ENCODE measurements around the gene WNT3A. TPM values are rescaled to one million over a fixed set of nuclear protein-coding genes. Genes with fewer than 3 reads are reported as not detected.
"Not testable (repeated sequence)": the region's sequence is repeated elsewhere in the genome, so short reads cannot be mapped to it uniquely, and the experiment has no call there.

Gene WNT3A
- polyA plus RNA-seq, 1 experiment = not detected

GRCh38 chr1:227967815-227968214 is 39.0 kb upstream of the WNT3A start:
- CTCF ChIA-PET; H3K4me3 ChIP-seq (ENCODE audit: low read depth, low read length); H3K27ac ChIP-seq (ENCODE audit: low read depth, low read length); POLR2A ChIA-PET; DNase-seq (ENCODE audit: low read depth, low spot score); H3K9me3 ChIP-seq (ENCODE audit: control insufficient read depth, insufficient read depth, low read length); H3K27me3 ChIP-seq (ENCODE audit: control insufficient read depth, insufficient read depth, low read length): not testable (repeated sequence)
- TF ChIP-seq CTCF (IDR thresholded peaks at IDR 0.05; ENCODE audit: low read depth, low read length) = 0 out of 2 replicates have a peak, but pooled peaks have one; percentile 2

GRCh38 chr1:227970076-227970995 is 36.5 kb upstream of the WNT3A start:
- H3K4me3 ChIP-seq (ENCODE audit: low read depth, low read length); H3K27me3 ChIP-seq (ENCODE audit: control insufficient read depth, insufficient read depth, low read length); CTCF ChIA-PET; DNase-seq (ENCODE audit: low read depth, low spot score); H3K27ac ChIP-seq (ENCODE audit: low read depth, low read length): not testable (repeated sequence)
- peaks cover 13% of the 10 kb centered on the region; the same call in 1 of the 2 replicates for H3K9me3 ChIP-seq (ENCODE audit: control insufficient read depth, insufficient read depth, low read length)
- POLR2A ChIA-PET = interaction anchor here (0.6 kb wide), 1 partner anchor 1174 kb away, joined by 3 read pairs; no protein-coding TSS in a partner anchor

GRCh38 chr1:227971216-227971615 is 35.6 kb upstream of the WNT3A start:
- H3K27ac ChIP-seq (ENCODE audit: low read depth, low read length); H3K4me3 ChIP-seq (ENCODE audit: low read depth, low read length); POLR2A ChIA-PET; DNase-seq (ENCODE audit: low read depth, low spot score); H3K27me3 ChIP-seq (ENCODE audit: control insufficient read depth, insufficient read depth, low read length); CTCF ChIA-PET: not testable (repeated sequence)
- H3K9me3 ChIP-seq (ENCODE audit: control insufficient read depth, insufficient read depth, low read length) = peaks cover 13% of the 10 kb centered on the region; the same call in 1 of the 2 replicates

- CTCF ChIA-PET; POLR2A ChIA-PET; H3K27ac ChIP-seq (ENCODE audit: low read depth, low read length); DNase-seq (ENCODE audit: low read depth, low spot score); H3K27me3 ChIP-seq (ENCODE audit: control insufficient read depth, insufficient read depth, low read length); H3K4me3 ChIP-seq (ENCODE audit: low read depth, low read length): not testable (repeated sequence)
- H3K9me3 ChIP-seq (ENCODE audit: control insufficient read depth, insufficient read depth, low read length) = peaks cover 13% of the 10 kb centered on the region; the same call in 1 of the 2 replicates
Measured at GRCh38 chr1:227971643-227972282, 35.0 kb upstream of the WNT3A start.

DNA sequence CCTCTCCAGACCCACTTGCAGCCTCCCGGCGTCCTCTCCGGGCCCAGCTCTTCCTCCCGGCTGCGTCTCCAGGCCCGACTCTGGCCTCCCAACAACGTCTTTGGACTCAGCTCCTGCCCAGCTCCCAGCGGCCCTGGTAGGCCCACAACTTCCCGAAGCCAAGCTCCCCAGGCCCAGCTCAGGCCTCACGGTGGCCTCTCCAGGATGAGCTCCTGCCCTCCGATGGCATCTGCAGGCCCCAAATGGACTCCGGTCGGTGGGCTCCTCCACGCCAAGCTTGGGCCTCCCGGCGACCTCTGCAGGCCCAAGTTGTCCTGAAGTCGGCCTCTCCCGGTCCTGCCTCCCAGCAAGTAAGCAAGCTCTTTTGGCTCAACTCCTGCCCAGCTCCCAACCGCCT is 34.5 kb upstream of the WNT3A start:
- DNase-seq (ENCODE audit: low read depth, low spot score); H3K4me3 ChIP-seq (ENCODE audit: low read depth, low read length); POLR2A ChIA-PET; CTCF ChIA-PET; H3K27me3 ChIP-seq (ENCODE audit: control insufficient read depth, insufficient read depth, low read length); H3K27ac ChIP-seq (ENCODE audit: low read depth, low read length): not testable (repeated sequence)
- peaks cover 13% of the 10 kb centered on the region; the same call in 1 of the 2 replicates for H3K9me3 ChIP-seq (ENCODE audit: control insufficient read depth, insufficient read depth, low read length)

DNA sequence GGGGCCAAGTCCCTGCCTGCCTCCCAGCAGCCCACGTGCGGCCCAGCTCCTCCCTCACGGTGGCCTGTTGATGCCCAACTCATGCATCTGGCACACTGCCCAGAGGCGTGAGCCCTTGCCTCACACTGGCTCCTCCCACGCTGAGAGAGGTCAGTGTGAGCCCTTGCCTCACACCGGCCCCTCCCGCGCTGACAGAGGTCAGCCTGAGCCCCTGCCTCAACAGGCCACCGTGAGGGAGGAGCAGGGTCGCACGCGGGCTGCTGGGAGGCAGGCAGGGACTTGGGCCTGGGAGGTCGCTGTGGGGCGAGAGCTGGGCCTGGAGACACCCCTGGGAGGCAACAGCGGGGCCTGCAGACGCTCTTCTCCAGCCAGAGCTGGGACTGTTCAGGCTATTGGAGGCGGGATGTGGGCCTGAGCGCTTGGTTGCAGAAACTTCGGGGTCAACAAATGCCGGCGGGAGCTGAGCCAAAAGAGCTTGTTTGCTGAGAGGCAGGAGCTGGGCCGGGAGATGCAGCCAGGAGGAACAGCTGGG is 33.9 kb upstream of the WNT3A start:
- H3K4me3 ChIP-seq (ENCODE audit: low read depth, low read length); CTCF ChIA-PET; POLR2A ChIA-PET; DNase-seq (ENCODE audit: low read depth, low spot score); H3K27me3 ChIP-seq (ENCODE audit: control insufficient read depth, insufficient read depth, low read length); H3K27ac ChIP-seq (ENCODE audit: low read depth, low read length): not testable (repeated sequence)
- peaks cover 13% of the 10 kb centered on the region; the same call in 1 of the 2 replicates for H3K9me3 ChIP-seq (ENCODE audit: control insufficient read depth, insufficient read depth, low read length)

DNA sequence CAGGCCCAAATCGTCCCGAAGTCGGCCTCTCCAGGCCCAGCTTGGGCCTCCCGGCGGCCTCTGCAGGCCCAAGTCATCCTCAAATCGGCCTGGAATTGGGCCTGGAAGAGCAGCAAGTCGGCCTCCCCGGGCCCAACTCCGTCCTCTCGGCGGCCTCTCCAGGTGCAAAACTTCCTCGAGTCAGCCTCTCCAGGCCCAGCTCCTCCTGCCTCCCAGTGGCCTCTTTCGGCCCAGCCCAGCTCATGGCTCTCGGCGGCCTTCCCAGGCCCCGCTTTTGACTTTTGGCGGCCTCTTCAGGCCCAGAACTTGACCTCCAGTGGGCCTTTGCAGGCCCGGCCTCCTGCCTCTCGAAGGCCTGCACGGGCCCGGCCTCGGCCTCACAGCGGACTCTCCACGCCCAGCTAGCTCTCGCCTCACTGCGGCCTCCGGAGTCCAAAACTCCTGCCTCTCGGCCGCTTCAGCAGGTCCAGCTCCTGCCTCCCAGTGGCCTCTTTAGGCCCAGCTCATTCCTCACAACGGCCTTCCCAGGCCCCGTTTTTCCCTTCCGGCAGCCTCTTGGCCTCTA is 33.0 kb upstream of the WNT3A start:
- CTCF ChIA-PET; DNase-seq (ENCODE audit: low read depth, low spot score); H3K27ac ChIP-seq (ENCODE audit: low read depth, low read length); POLR2A ChIA-PET; H3K4me3 ChIP-seq (ENCODE audit: low read depth, low read length); H3K27me3 ChIP-seq (ENCODE audit: control insufficient read depth, insufficient read depth, low read length): not testable (repeated sequence)
- H3K9me3 ChIP-seq (ENCODE audit: control insufficient read depth, insufficient read depth, low read length) = peaks cover 13% of the 10 kb centered on the region; the same call in 1 of the 2 replicates

DNA sequence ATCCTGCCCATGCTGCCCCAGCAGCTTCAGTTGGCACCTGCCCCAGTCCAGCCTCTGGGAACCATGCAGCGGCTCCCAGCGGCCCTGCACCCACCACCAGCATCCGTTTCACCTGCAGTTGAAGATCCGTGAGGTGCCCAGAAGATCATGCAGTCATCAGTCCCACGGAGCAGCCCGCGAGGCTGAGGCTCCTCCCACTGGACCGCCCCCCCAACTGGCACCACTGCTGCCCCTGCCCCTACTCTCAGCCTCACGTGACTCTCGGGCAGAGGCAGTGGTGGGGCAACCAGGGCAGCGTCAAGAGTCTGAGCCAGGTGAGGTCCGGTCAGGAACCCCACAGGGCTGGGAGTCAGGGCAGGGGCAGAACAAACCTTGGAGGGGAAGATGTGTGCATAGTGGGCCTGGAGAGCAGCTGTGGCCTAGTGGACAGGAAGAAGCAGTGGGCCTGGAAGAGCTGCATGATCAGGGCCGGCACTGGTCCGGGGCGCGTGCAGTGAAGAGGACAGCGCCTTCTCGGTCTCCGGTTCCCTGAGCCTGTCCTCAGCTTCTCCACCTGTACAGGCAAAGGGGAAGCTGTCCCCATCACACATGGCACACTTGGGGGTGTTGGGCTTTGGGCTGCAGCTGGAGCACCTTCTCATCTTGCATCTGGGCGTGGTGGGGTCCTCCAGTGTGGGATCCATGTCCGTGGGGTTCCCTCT is 31.1 kb upstream of the WNT3A start:
- CTCF ChIA-PET; H3K27me3 ChIP-seq (ENCODE audit: control insufficient read depth, insufficient read depth, low read length); DNase-seq (ENCODE audit: low read depth, low spot score); POLR2A ChIA-PET; H3K4me3 ChIP-seq (ENCODE audit: low read depth, low read length); H3K27ac ChIP-seq (ENCODE audit: low read depth, low read length): not testable (repeated sequence)
- peaks cover 13% of the 10 kb centered on the region; the same call in 1 of the 2 replicates for H3K9me3 ChIP-seq (ENCODE audit: control insufficient read depth, insufficient read depth, low read length)

Measured in AG04450 (cell line).